Measurements from ENCODE around the gene ZFYVE27.
"Not testable (repeated sequence)": the region's sequence is repeated elsewhere in the genome, so short reads cannot be mapped to it uniquely, and the experiment has no call there.

ZFYVE27 gene

GRCh38 chr10:97736902-97737769, at the start of gene ZFYVE27:
ZFYVE27 (plus strand) TSS chr10:97737128; CDS start chr10:97738478, 1,350 bp downstream.
- DNase-seq: peak; percentile 64

DNA sequence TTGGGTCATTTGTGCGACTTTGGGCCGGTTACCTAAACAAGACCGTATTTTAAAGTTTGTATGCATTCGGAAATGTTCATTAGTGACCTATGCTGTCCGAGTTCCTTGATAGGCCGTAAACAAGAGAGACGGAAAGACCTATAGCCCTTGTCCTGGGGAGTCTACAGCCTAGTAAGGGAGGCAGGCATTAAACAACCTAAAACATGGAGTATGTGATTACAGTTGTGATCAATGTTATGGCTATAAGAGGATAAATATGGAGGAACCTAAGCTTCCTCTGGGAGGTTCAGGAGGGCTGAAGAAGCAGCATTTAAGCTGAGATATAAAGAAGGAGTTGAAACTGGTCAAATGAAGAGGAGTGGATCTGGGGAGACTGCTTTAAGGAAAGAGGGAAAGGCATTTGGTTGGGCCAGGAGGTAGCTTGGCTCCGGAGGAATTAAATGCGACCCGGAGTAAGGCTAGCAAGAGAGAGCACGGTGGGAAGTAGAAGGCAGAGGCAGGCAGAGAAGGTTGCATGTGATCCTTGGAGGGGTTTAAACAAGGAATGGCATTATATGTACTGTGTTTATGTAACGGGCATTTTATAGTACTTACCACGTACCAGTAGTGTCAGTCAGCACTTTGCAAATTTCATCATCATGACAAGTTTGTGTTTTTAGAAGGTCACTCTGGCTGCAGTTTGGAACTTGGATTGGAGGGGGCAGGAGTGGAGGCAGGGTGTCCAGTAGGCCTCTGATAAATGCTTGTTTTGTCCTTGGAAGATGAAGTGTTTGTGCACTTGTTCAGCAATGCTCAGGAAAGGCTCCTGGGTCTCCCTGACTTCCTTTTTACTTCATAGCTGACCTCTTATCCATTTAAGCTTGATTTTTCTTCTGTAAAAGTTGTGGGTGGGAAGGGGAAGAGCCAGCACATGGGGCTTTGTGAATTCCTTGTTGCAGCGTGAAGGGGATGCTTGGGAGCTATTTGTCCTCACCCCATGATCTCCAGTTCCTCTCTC, 48.8 kb upstream of the ZFYVE27 start:
- no peak for DNase-seq

- DNase-seq: no peak
These were observed 47.3 kb upstream of the ZFYVE27 start for GRCh38 chr10:97689559-97690020.

DNA sequence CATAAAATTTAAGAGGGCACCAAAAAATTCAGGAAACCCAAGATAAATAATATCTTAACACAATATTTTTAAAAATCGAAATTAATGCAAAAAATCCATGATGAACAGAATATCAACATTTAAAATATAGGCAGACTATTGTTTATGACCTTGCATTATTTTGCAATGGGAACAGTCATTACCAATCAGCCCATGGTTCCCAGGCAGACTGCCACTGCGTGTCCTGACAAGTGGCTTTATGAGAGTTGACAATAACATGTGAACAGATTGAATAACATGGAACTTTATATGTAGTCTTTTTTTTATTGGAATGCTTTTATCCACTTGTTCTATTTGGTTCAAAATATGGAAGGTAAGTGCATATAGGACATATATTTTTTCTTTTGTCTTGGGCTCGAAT, 46.8 kb upstream of the ZFYVE27 start:
- DNase-seq: no peak

DNA sequence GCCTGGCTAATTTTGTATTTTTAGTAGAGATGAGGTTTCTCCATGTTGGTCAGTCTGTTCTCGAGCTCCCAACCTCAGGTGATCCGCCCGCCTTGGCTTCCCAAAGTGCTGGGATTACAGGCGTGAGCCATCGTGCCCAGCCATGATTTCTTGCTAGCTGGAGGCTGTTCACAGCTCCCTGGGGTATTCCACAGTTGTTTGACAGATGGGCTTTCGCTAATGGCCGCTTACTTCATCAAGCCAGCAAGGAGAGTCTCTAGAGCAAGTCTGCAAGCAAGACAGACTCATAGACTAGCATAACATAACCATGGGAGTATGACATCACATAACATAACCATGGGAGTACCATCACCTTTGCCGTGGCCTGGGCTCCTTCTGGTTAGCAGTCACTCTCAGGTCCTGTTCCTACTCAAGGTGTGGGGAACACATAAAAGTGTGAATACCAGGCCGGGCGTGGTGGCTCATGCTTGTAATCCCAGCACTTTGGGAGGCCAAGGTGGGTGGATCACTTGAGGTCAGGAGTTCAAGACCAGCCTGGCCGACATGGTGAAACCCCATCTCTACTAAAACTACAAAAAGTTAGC, 38.8 kb upstream of the ZFYVE27 start:
- not testable (repeated sequence) for DNase-seq

- peak; percentile 13 for DNase-seq
These were observed 35.4 kb upstream of the ZFYVE27 start for GRCh38 chr10:97701438-97702069.

DNA sequence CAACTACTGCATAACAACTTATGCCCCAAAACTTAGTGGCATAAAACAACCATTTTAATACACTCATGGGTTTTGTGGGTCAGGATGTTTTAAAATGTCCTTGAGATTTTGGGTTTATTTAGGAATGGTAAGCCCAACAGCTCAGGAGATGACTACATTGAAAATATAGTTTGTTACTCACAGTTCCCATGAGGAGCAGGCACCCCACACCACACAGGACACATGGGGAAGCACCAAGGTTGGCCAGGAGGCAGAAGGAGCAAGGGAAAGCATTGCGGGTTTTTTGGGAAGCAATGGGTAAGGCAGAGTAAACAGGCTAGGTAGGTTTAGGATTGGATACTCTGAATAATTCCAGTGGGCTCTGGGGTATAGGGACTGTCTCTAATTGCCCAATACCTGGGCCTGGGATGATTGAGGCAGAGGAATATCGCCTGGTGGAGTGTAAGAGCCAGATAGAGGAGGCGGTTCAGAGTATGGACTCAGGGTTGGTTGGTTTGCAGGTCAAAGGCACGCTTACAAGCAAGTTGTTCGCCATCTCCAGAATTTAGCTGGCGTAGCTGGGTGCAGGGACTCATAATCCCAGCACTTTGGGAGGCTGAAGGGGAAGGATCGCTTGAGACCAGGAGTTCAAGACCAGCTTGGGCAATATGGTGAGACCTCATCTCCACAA, 33.4 kb upstream of the ZFYVE27 start:
- no peak for DNase-seq

DNA sequence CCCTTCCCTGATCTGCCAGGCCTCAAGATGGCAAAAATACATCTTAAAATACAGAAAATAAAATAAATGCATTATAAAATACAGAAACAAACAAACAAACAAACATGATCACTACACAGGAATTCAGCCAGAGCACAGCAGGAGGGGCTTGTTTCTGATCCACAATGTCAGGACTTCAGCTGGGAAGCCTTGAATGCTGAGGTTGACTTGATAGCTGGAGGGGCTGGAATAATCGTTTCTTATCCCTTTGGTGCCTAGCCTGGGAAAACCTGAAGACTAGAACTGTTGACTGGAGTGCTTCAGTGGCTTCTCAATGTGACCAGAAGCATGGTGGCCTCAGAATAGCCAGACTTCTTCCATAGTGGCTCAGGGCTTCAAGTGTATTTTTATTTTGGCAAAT, 32.6 kb upstream of the ZFYVE27 start:
- DNase-seq: no peak

- DNase-seq: no peak
These were observed 31.8 kb upstream of the ZFYVE27 start for GRCh38 chr10:97705006-97705670.

GRCh38 chr10:97707134-97707861, 29.6 kb upstream of the ZFYVE27 start:
- DNase-seq: no peak

DNA sequence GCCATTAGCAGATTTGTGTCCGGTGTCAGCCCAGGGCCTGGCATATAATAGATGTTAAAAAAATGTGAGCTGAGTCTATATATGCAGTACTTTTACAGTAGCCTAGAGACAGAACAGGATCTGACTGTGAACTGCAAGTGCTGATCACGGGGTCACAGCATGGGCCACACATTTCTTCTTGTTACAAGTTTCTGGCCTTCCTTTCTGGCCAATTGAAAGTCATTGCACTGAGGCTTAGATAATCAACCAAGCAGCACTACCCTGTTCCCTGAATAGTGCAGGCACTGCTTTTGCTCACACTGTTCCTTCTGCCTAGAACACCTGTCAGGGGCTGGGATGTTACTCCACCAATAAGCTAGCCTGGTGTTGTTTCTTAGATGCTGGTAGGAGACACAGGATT, 28.8 kb upstream of the ZFYVE27 start:
- DNase-seq: no peak

- DNase-seq: no peak
These were observed 27.7 kb upstream of the ZFYVE27 start for GRCh38 chr10:97708976-97709946.

DNA sequence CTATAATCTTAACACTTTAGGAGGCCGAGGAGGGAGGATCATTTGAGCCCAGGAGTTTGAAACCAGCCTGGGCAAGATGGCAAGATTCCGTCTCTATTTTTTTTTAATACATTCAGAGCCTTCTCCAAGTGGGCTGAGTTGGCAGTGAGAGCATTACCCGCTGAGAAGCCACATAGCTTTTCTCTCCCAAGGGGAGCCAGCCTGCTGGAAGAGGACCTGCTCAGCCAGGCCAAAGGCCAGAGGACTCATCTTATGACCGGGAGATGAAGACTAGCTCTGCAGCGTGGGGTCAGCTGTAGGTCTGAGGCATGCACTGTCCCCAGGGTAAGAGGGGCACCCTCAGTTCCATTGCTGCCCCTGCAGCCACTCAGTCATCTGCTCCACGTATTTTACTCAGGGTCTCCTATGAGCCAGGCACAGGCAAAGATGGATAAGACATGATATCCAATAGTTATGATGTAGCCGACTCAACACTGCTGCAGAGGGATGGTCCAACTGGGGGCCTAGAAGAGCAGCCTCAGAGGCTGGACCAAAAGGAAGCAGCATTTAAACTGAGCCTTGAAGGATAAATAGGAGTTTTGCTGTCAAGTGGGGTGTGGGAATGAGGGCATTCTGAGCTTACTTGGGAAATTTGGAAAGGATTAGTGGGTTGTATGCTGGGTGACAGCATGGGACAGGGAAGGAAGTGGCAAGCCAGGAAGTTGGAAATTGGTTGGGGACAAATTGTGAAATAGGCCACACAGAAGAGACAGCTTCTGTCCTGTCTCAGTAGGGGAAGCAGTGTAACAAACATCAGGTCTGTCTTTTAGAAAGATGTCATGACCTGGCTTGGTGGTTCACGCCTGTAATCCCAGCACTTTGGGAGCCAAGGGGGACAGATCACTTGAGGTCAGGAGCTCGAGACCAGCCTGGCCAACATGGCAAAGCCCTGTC, 25.0 kb upstream of the ZFYVE27 start:
- DNase-seq: no peak

DNA sequence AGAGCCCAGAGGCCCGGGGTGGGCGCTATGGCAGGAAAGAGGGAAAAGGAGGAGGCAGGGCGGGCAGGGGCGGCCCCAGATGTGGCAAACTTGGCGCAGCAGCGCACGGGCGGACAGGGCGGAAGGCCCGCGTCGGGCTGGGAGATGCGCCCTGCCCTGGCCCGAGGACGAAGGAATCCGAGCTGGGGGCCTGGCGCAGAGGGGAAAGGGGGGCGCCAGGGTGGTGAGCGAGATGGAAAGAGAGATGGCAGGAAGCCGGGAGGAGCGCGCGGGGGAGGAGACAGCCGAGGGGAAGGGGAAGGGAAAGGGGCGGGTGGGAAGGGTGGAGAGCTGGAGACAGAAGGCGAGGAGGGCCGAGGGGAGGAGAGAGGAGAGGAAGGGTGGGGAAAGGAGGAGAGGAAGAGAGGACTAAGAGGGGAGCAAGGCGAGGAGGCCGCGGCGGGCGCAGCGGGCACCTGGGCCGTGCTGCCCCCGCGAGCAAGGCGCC, 23.5 kb upstream of the ZFYVE27 start, which contains the start of gene MARVELD1:
Gene MARVELD1, plus strand, starts transcription at position 392 of the 487 bp plus-strand sequence. CDS start 147 bp downstream, outside the sequence.
- no peak for DNase-seq

DNA sequence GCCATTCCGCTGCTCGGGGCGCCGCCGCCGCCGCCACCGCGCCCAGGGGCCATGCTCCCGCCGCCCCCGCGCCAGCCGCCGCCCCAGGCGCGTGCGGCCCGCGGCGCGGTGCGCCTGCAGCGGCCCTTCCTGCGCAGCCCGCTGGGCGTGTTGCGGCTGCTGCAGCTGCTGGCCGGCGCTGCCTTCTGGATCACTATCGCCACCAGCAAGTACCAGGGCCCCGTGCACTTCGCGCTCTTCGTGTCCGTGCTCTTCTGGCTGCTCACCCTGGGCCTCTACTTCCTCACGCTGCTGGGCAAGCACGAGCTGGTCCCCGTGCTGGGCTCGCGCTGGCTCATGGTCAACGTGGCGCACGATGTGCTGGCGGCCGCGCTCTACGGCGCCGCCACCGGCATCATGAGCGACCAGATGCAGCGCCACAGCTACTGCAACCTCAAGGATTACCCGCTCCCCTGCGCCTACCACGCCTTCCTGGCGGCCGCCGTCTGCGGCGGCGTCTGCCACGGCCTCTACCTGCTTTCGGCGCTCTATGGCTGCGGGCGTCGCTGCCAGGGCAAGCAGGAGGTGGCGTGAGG, 23.0 kb upstream of the ZFYVE27 start:
- peak; percentile 22 for DNase-seq

DNA sequence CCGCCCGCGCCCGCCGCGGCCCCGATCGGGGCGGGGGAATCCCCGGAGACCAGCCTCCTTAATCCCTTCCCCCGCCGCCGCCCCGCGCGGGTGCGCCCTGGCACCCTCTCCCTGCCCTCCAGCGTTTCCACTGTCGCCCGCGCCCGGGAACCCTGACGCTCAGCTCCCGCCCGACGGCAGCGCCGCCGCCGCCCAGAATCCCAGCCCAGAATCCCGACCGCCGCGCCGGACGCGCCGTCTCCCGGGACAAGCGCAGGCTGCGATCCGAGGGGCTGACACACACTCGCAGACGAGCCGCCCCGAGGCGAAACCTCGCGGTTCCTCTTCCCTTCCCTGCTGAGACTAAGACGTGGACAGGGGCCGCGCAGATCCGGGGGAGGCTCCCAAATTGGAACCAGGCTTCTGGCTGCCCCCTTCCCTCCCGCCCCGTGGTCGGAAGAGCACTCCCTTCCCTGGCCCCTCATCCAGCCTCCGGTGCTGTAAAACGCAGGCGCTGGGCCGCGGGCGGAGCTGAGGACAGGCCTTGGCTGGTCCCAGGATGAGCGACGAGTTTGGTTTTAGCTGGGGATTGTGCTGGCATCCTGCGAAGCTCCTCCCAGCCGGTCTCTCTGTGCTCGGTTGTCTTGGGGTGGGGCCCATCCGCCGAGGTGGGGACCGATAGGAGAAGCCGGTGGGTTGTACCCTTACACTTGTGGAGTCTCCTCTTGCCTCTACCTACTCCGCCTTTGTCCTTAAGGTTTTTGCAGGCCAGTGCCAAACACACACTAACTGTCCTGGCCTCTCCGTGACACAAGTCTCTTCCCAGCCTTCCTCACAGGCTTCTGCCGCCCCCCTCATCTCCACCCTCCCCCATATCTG, 22.3 kb upstream of the ZFYVE27 start:
- DNase-seq: no peak

Data from NCI-H526 treated with DMSO at 0.1 percent for 48 hours (cell line).